Stimulated activated CD4-positive, alpha-beta T cell treated with anti-CD3 and anti-CD28 coated beads, Interleukin-4, amount 100 ng/mL, for 24 hours (primary cell): ENCODE measurements around the gene ZFAND2B.
"Not testable (repeated sequence)": the region's sequence is repeated elsewhere in the genome, so short reads cannot be mapped to it uniquely, and the experiment has no call there.

ENCODE experiments used
- DNase-seq: peaks from one replicate; pipeline ENCODE4 v3.0.0-alpha.2; 2020

The ZFAND2B gene

GRCh38 chr2:219175928-219176817 is 30.4 kb upstream of the ZFAND2B start:
- DNase-seq = peak; percentile 39

- peak; percentile 86 for DNase-seq
These were observed 29.6 kb upstream of the ZFAND2B start, which contains the start of gene CNPPD1 for GRCh38 chr2:219176818-219177551. Gene CNPPD1 (minus strand): TSS chr2:219176925. CDS start chr2:219176828, 97 bp downstream.

- peak; percentile 76 for DNase-seq
These were observed 28.8 kb upstream of the ZFAND2B start, which contains the start of gene RETREG2 for GRCh38 chr2:219177552-219178376. Gene RETREG2 (plus strand): TSS chr2:219178275. CDS start chr2:219178353, 78 bp downstream.

GRCh38 chr2:219178377-219179175 is 28.0 kb upstream of the ZFAND2B start:
- DNase-seq = peak; percentile 29

- no peak for DNase-seq
These were observed 26.7 kb upstream of the ZFAND2B start for GRCh38 chr2:219179601-219180465.

GRCh38 chr2:219180961-219181360 is 25.6 kb upstream of the ZFAND2B start:
- DNase-seq = no peak

- no peak for DNase-seq
These were observed 25.1 kb upstream of the ZFAND2B start for GRCh38 chr2:219181531-219181930.

- DNase-seq = no peak
These were observed 24.0 kb upstream of the ZFAND2B start for GRCh38 chr2:219182331-219183150.

GRCh38 chr2:219183151-219183772 is 23.3 kb upstream of the ZFAND2B start:
- DNase-seq = no peak

- DNase-seq = no peak
These were observed 22.5 kb upstream of the ZFAND2B start for GRCh38 chr2:219184121-219184520.

- no peak for DNase-seq
These were observed 19.7 kb upstream of the ZFAND2B start for GRCh38 chr2:219186754-219187456.

GRCh38 chr2:219197388-219197787 is 9.2 kb upstream of the ZFAND2B start:
- no peak for DNase-seq

- no peak for DNase-seq
These were observed 7.6 kb upstream of the ZFAND2B start for GRCh38 chr2:219198974-219199373.

- DNase-seq = no peak
These were observed 6.9 kb upstream of the ZFAND2B start for GRCh38 chr2:219199470-219200211.

- DNase-seq = not testable (repeated sequence)
These were observed 5.9 kb upstream of the ZFAND2B start for GRCh38 chr2:219200502-219201326.

- not testable (repeated sequence) for DNase-seq
These were observed 5.3 kb upstream of the ZFAND2B start for GRCh38 chr2:219201331-219201730.
